Esophagus muscularis mucosa (tissue), 4 donors: ENCODE data around the gene CBL. TPM values are rescaled to one million over a fixed set of nuclear protein-coding genes. Genes with fewer than 3 reads are reported as not detected.
A peak's percentile ranks its signal among the peaks of the same experiment; 100 is the strongest.
"Not testable (repeated sequence)": the region's sequence is repeated elsewhere in the genome, so short reads cannot be mapped to it uniquely, and the experiment has no call there.

Source experiments
- DNase-seq: peaks from one replicate; pipeline ENCODE4 v3.0.0-alpha.2; 2017; ENCODE audit errors: extremely low spot score
- H3K27ac ChIP-seq, 4 donors: fragments of 200-600 bp; sonication (generic); replicated peaks in 1 of 4; 1 replicate in 3 of 4; 2 replicates in 1 of 4; pipeline ENCODE4 v1.5.1; 2016 to 2019; ENCODE audit warnings: mild to moderate bottlenecking in 1 of 4
- H3K27me3 ChIP-seq, 4 donors: fragments of 200-600 bp; sonication (generic); one replicate each; pipeline versions ENCODE4 v1.5.1 to v1.6.0; 2016 to 2019
- H3K36me3 ChIP-seq, 4 donors: fragments of 200-600 bp; sonication (generic); one replicate each; pipeline ENCODE4 v1.5.1; 2016 to 2019
- H3K4me1 ChIP-seq, 4 donors: fragments of 200-600 bp; sonication (generic); one replicate each; pipeline ENCODE4 v1.5.1; 2016 to 2019
- H3K4me3 ChIP-seq, 4 donors: fragments of 200-600 bp; sonication (generic); 1 replicate in 2 of 4; 2 replicates in 2 of 4; pipeline ENCODE4 v1.5.1; 2016 to 2019; ENCODE audit warnings: mild to moderate bottlenecking in 4 of 4, moderate library complexity in 1 of 4
- H3K9me3 ChIP-seq, 4 donors: fragments of 200-600 bp; sonication (generic); 1 replicate in 3 of 4; 2 replicates in 1 of 4; pipeline ENCODE4 v1.5.1; 2016 to 2019
- CTCF ChIP-seq, 3 experiments: fragments of 200-600 bp in 2 of 3; fragments of 450-650 bp in 1 of 3; sonication (generic) in 2 of 3; IDR thresholded peaks; one replicate each; pipeline ENCODE4 v1.5.1; 2017 to 2019; ENCODE audit warnings: antibody characterized with exemption in 3 of 3, mild to moderate bottlenecking in 2 of 3, moderate library complexity in 1 of 3
- EP300 ChIP-seq: sonication (generic); formaldehyde crosslinking; IDR thresholded peaks from one replicate; pipeline ENCODE4 v1.6.1; 2017; ENCODE audit warnings: antibody characterized with exemption
- POLR2A ChIP-seq: fragments of 450-650 bp; IDR thresholded peaks from one replicate; pipeline ENCODE4 v1.6.1; 2017; ENCODE audit warnings: antibody characterized with exemption, moderate library complexity, mild to moderate bottlenecking, low read depth
- POLR2AphosphoS5 ChIP-seq, 2 donors: sonication (generic); formaldehyde crosslinking; IDR thresholded peaks; one replicate each; pipeline ENCODE4 v1.6.1; 2017; ENCODE audit warnings: antibody characterized with exemption in 2 of 2
- WGBS: methylation state at CpG from one replicate; pipeline ENCODE4 v1.1.5; 2018; 5-methylcytosine and 5-hydroxymethylcytosine counted together
- intact Hi-C: fragments of 100-400 bp; cut with DNase I; formaldehyde crosslinking; loops from one replicate; pipeline ENCODE4 v1.15.1; 2023
- total RNA-seq, 4 donors: library from RNA; depleted of rRNA; stranded (reverse); fragments of >200 nt; gene quantifications; one replicate each; pipeline versions ENCODE4 v1.1.0 to v1.2.1, GENCODE V29; 2016

CBL gene
- total RNA-seq, 4 donors from 2014 or later = 20.7 to 27.7 (median 24.1) TPM

GRCh38 chr11:119194811-119195440, 11.2 kb upstream of the CBL start:
- Histone ChIP-seq H3K4me1 (no peaks in the 10 kb centered on the region), H3K9me3 (no peaks in the 10 kb centered on the region), H3K4me3 (no peak overlapping the region), H3K27me3 (no peaks in the 10 kb centered on the region), H3K27ac (no peak overlapping the region), H3K36me3 (no peaks in the 10 kb centered on the region)
- no peak for TF ChIP-seq POLR2AphosphoS5 (IDR thresholded peaks at IDR 0.05)
- TF ChIP-seq EP300 = no peak
- no peak for TF ChIP-seq CTCF (IDR thresholded peaks at IDR 0.05)
- TF ChIP-seq POLR2A = no peak
- intact Hi-C loops = loop anchor here (5.0 kb wide), 1 partner anchor 48 kb away; the partner anchor contains the start of gene ABCG4
- 81% methylated on average over 6 of the region's 7 CpGs for WGBS
- DNase-seq = no peak

GRCh38 chr11:119195680-119196079, 10.5 kb upstream of the CBL start:
- no peak overlapping the region for H3K27ac ChIP-seq
- 38% methylated on average over 4 of the region's 6 CpGs for WGBS
- TF ChIP-seq EP300 (no peak), POLR2AphosphoS5 (IDR thresholded peaks at IDR 0.05) (no peak), CTCF (IDR thresholded peaks at IDR 0.05) (no peak), POLR2A (no peak)
- intact Hi-C loops = loop anchor here (2.0 to 5.0 kb wide), 2 partner anchors 27 to 48 kb away; partner anchors contain the start of genes ABCG4 and NLRX1
- DNase-seq = no peak
- H3K27me3 ChIP-seq = no peaks in the 10 kb centered on the region
- H3K4me3 ChIP-seq = no peak overlapping the region
- no peaks in the 10 kb centered on the region for H3K4me1 ChIP-seq
- H3K9me3 ChIP-seq = no peaks in the 10 kb centered on the region
- no peaks in the 10 kb centered on the region for H3K36me3 ChIP-seq

- TF ChIP-seq POLR2AphosphoS5 (IDR thresholded peaks at IDR 0.05) (peak; percentile 35 to 48), POLR2A (no peak), CTCF (IDR thresholded peaks at IDR 0.05) (peak; percentile 75 to 81 (median 79)), EP300 (no peak)
- intact Hi-C loops = loop anchor here (2.0 to 5.0 kb wide), 2 partner anchors 28 to 50 kb away; partner anchors contain the start of genes ABCG4 and NLRX1
- Histone ChIP-seq H3K36me3 (no peaks in the 10 kb centered on the region), H3K27me3 (no peaks in the 10 kb centered on the region), H3K4me3 (no peak overlapping the region), H3K9me3 (no peaks in the 10 kb centered on the region), H3K27ac (no peak overlapping the region), H3K4me1 (no peaks in the 10 kb centered on the region)
- WGBS = 40% methylated on average over 5 of the region's 5 CpGs
- no peak for DNase-seq
These were observed 9.2 kb upstream of the CBL start for GRCh38 chr11:119196833-119197483.

- no peak for TF ChIP-seq CTCF (IDR thresholded peaks at IDR 0.05)
- no peak for TF ChIP-seq POLR2A
- no peak for TF ChIP-seq POLR2AphosphoS5 (IDR thresholded peaks at IDR 0.05)
- TF ChIP-seq EP300 = no peak
- Histone ChIP-seq H3K36me3 (no peaks in the 10 kb centered on the region), H3K27me3 (no peaks in the 10 kb centered on the region), H3K4me1 (no peaks in the 10 kb centered on the region), H3K27ac (no peak overlapping the region), H3K4me3 (no peak overlapping the region), H3K9me3 (no peaks in the 10 kb centered on the region)
- 86% methylated on average over 6 of the region's 6 CpGs for WGBS
- no peak for DNase-seq
- intact Hi-C loops = loop anchor here (5.0 kb wide), 1 partner anchor 52 kb away; the partner anchor contains the start of gene ABCG4
These were observed 7.2 kb upstream of the CBL start for GRCh38 chr11:119198925-119199324.

GRCh38 chr11:119201236-119201635, 4.9 kb upstream of the CBL start:
- H3K27ac ChIP-seq, H3K4me1 ChIP-seq, H3K27me3 ChIP-seq, H3K9me3 ChIP-seq, DNase-seq, H3K36me3 ChIP-seq, H3K4me3 ChIP-seq, intact Hi-C loops: not testable (repeated sequence)
- 93% methylated on average over 5 of the region's 5 CpGs for WGBS
